Activated B cell treated with CpG ODN at 0.5 μM for 24 hours (primary cell): Measurements from ENCODE around the gene CCDC177. TPM values are rescaled to one million over a fixed set of nuclear protein-coding genes. Genes with fewer than 3 reads are reported as not detected.

Source experiments
- ATAC-seq: fragments of 200-7000 bp; cut with Tn5 transposase; one replicate; pipeline ENCODE4 v1.10.0; 2021; ENCODE audit warnings: low read depth, mild to moderate bottlenecking, moderate library complexity
- CTCF ChIA-PET: fragments of 350-600 bp; sonication (Branson Sonifier 250); formaldehyde crosslinking; loops from one replicate; lab custom pipeline; 2021; ENCODE audit warnings: antibody characterized with exemption; lab: Charles Lee
- POLR2A ChIA-PET: fragments of 350-600 bp; sonication (Branson Sonifier 250); formaldehyde crosslinking; loops from one replicate; lab custom pipeline; 2021; ENCODE audit warnings: antibody characterized with exemption; lab: Charles Lee
- DNase-seq: peaks from one replicate; pipeline ENCODE4 v3.0.0; 2022
- H3K27ac Mint-ChIP-seq: one replicate; pipeline ENCODE4 v1.8.0; 2020; ENCODE audit warnings: mixed read lengths
- H3K27me3 Mint-ChIP-seq: one replicate; pipeline ENCODE4 v1.8.0; 2021; ENCODE audit warnings: mixed read lengths
- H3K36me3 Mint-ChIP-seq: one replicate; pipeline ENCODE4 v1.8.0; 2021; ENCODE audit warnings: low read depth, mixed read lengths
- H3K4me1 Mint-ChIP-seq: one replicate; pipeline ENCODE4 v1.8.0; 2021; ENCODE audit warnings: mixed read lengths
- H3K4me3 Mint-ChIP-seq: one replicate; pipeline ENCODE4 v1.8.0; 2020; ENCODE audit warnings: mild to moderate bottlenecking, mixed read lengths
- H3K9me3 Mint-ChIP-seq: one replicate; pipeline ENCODE4 v1.8.0; 2020; ENCODE audit warnings: mixed read lengths
- intact Hi-C: fragments of 100-400 bp; cut with micrococcal nuclease; formaldehyde crosslinking; loops from one replicate; pipeline ENCODE4 v1.15.1; 2024
- total RNA-seq: library from RNA; stranded (reverse); gene quantifications from 2 replicates; pipeline ENCODE4 v1.2.3, GENCODE V29; 2022
- TF ChIP-seq, protein P1 (sequence below): fragments of 200-600 bp; IDR thresholded peaks from one replicate; pipeline ENCODE4 v1.8.0; 2022; ENCODE audit warnings: antibody characterized with exemption, mild to moderate bottlenecking

Gene CCDC177
- total RNA-seq: 0.05 TPM in 1 of 2 replicates, not detected in the other

GRCh38 chr14:69574263-69574953 lies at the start of gene CCDC177:
TSS of gene CCDC177 (minus strand) at chr14:69574871. CDS start at chr14:69573622, 1,249 bp downstream.
- H3K27me3 Mint-ChIP-seq: peaks cover 38% of the 10 kb centered on the region

DNA sequence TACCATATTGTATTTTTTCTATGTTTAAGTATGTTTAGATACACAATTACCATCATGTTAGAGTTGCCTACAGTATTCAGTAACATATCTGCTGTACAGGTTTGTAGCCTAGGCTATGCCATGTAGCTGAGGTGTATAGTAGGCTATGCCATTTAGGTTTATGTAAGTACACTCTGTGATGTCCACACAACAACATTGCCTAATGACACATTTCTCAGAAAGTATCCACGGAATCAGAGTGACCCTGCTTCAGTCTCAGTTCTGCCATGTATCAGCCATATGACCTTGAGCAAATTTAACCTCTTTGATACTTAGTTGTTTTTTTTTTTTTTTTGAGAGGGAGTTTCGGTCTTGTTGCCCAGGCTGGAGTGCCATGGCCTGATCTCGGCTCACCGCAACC lies 49.5 kb upstream of the CCDC177 start:
- no peak for DNase-seq
- Mint-ChIP-seq H3K27me3 (no peaks in the 10 kb centered on the region), H3K4me1 (peaks cover 93% of the 10 kb centered on the region), H3K4me3 (no peak overlapping the region), H3K36me3 (peaks cover 12% of the 10 kb centered on the region), H3K27ac (peak overlapping the region; percentile 35), H3K9me3 (no peaks in the 10 kb centered on the region)
- intact Hi-C loops: no loop called here
- TF ChIP-seq, protein P1, sequence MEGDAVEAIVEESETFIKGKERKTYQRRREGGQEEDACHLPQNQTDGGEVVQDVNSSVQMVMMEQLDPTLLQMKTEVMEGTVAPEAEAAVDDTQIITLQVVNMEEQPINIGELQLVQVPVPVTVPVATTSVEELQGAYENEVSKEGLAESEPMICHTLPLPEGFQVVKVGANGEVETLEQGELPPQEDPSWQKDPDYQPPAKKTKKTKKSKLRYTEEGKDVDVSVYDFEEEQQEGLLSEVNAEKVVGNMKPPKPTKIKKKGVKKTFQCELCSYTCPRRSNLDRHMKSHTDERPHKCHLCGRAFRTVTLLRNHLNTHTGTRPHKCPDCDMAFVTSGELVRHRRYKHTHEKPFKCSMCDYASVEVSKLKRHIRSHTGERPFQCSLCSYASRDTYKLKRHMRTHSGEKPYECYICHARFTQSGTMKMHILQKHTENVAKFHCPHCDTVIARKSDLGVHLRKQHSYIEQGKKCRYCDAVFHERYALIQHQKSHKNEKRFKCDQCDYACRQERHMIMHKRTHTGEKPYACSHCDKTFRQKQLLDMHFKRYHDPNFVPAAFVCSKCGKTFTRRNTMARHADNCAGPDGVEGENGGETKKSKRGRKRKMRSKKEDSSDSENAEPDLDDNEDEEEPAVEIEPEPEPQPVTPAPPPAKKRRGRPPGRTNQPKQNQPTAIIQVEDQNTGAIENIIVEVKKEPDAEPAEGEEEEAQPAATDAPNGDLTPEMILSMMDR: no peak
- ChIA-PET CTCF (no interaction called here), POLR2A (interaction anchor here (1.0 to 1.7 kb wide), 4 partner anchors 9 to 13 kb away, joined by 4 to 20 read pairs (median 8); partner anchors contain the start of gene SUSD6)
- no peak for ATAC-seq

More at GRCh38 chr14:69574263-69574953, at the start of gene CCDC177:
- TF ChIP-seq, protein P1: peak; percentile 98
- Mint-ChIP-seq H3K27ac (no peak within 1 kb of the TSS), H3K4me3 (peak within 1 kb of the TSS; percentile 85), H3K4me1 (peaks cover 13% of the 10 kb centered on the region), H3K36me3 (no peaks in the 10 kb centered on the region), H3K9me3 (no peaks in the 10 kb centered on the region)
- ATAC-seq (peak; percentile 85), DNase-seq (peak; percentile 63)
- intact Hi-C loops: loop anchor here (1.0 kb wide), 4 partner anchors 114 to 445 kb away; no protein-coding TSS in a partner anchor
- ChIA-PET POLR2A (interaction anchor here (0.6 kb wide), 1 partner anchor 41 kb away, joined by 3 read pairs; no protein-coding TSS in a partner anchor), CTCF (interaction anchor here (0.6 to 4.1 kb wide), 10 partner anchors 10 to 445 kb away, joined by 3 to 54 read pairs (median 4); no protein-coding TSS in a partner anchor)

DNA sequence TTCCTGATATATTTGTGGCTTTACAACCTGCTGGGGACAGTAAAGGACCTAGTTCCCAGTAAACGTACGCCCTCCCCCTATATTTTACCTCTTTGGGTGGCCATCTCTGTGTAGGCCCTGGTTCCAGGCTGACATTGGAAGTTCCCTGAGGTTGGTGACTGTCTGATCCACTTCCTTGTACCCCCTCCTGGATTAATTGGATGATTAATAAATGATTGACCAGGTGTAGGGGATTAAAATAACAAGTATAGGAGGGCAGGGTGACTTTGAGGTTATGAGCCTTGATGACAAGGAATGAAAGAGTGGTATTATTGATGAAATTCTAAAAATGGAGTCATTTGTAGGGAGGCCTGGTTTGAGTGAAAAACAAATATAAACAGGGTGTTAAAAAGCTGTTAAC lies 46.3 kb upstream of the CCDC177 start:
- H3K4me3 Mint-ChIP-seq: no peak overlapping the region
- H3K27ac Mint-ChIP-seq: peak overlapping the region; percentile 99
- no peaks in the 10 kb centered on the region for H3K27me3 Mint-ChIP-seq
- TF ChIP-seq, protein P1: no peak
- H3K4me1 Mint-ChIP-seq: peaks cover 96% of the 10 kb centered on the region
- POLR2A ChIA-PET: interaction anchor here (2.1 kb wide), 1 partner anchor 9 kb away, joined by 11 read pairs; no protein-coding TSS in a partner anchor
- peaks cover 9% of the 10 kb centered on the region for H3K36me3 Mint-ChIP-seq
- DNase-seq: no peak
- no peaks in the 10 kb centered on the region for H3K9me3 Mint-ChIP-seq
- CTCF ChIA-PET: no interaction called here
- intact Hi-C loops: loop anchor here (1.0 kb wide), 1 partner anchor 17 kb away; no protein-coding TSS in a partner anchor
- ATAC-seq: no peak

GRCh38 chr14:69620211-69620611 lies 45.5 kb upstream of the CCDC177 start:
- no peaks in the 10 kb centered on the region for H3K9me3 Mint-ChIP-seq
- ChIA-PET POLR2A (interaction anchor here (1.6 to 2.1 kb wide), 2 partner anchors 9 to 53 kb away, joined by 4 to 11 read pairs; no protein-coding TSS in a partner anchor), CTCF (no interaction called here)
- intact Hi-C loops: loop anchor here (1.0 kb wide), 1 partner anchor 18 kb away; no protein-coding TSS in a partner anchor
- H3K4me3 Mint-ChIP-seq: peak overlapping the region; percentile 39
- no peaks in the 10 kb centered on the region for H3K27me3 Mint-ChIP-seq
- TF ChIP-seq, protein P1: no peak
- peaks cover 9% of the 10 kb centered on the region for H3K36me3 Mint-ChIP-seq
- ATAC-seq (peak; percentile 20), DNase-seq (no peak)
- peaks cover 96% of the 10 kb centered on the region for H3K4me1 Mint-ChIP-seq
- peak overlapping the region; percentile 99 for H3K27ac Mint-ChIP-seq

GRCh38 chr14:69619012-69619411 lies 44.3 kb upstream of the CCDC177 start:
- ATAC-seq (no peak), DNase-seq (no peak)
- Mint-ChIP-seq H3K27me3 (no peaks in the 10 kb centered on the region), H3K27ac (peak overlapping the region; percentile 99), H3K9me3 (no peaks in the 10 kb centered on the region), H3K4me1 (peaks cover 95% of the 10 kb centered on the region), H3K4me3 (peak overlapping the region; percentile 45), H3K36me3 (peaks cover 9% of the 10 kb centered on the region)
- TF ChIP-seq, protein P1: no peak
- ChIA-PET CTCF (no interaction called here), POLR2A (interaction anchor here (1.6 to 2.1 kb wide), 2 partner anchors 11 to 55 kb away, joined by 4 to 11 read pairs; no protein-coding TSS in a partner anchor)
- intact Hi-C loops: loop anchor here (10.0 kb wide), 2 partner anchors 1036 to 1186 kb away; partner anchors contain the start of gene MAP3K9
